OCI-LY1 (cell line): ENCODE measurements around the gene NIPAL3.

ENCODE experiments used
- H2AFZ ChIP-seq: fragments of 200-600 bp; sonication (generic), shearing (Covaris generic); 2 replicates; pipeline ENCODE4 v1.6.0; 2014; ENCODE audit warnings: antibody characterized with exemption, mild to moderate bottlenecking, low read length
- H3F3A ChIP-seq: fragments of 200-600 bp; sonication (generic), shearing (Covaris generic); 2 replicates; pipeline ENCODE4 v1.6.0; 2014; ENCODE audit warnings: mild to moderate bottlenecking, antibody characterized with exemption, low read length, moderate library complexity; ENCODE audit not compliant: insufficient read depth
- H3K27ac ChIP-seq: fragments of 200-600 bp; sonication (generic); 2 replicates; pipeline ENCODE4 v1.5.1; 2014; ENCODE audit warnings: low read length, mixed run types, mild to moderate bottlenecking, low read depth; ENCODE audit not compliant: poor library complexity, severe bottlenecking
- H3K27me3 ChIP-seq: fragments of 200-600 bp; sonication (generic); 2 replicates; pipeline ENCODE4 v1.6.0; 2014; ENCODE audit warnings: antibody characterized with exemption, mild to moderate bottlenecking, low read length, moderate library complexity; ENCODE audit not compliant: insufficient read depth
- H3K36me3 ChIP-seq: fragments of 200-600 bp; sonication (generic); 2 replicates; pipeline ENCODE4 v1.6.1; 2014; ENCODE audit warnings: mild to moderate bottlenecking, antibody characterized with exemption, low read length, moderate library complexity, mixed read lengths; ENCODE audit not compliant: insufficient read depth
- H3K4me1 ChIP-seq: fragments of 200-600 bp; sonication (generic); 2 replicates; pipeline ENCODE4 v1.5.1; 2014; ENCODE audit warnings: mild to moderate bottlenecking, low read length, moderate library complexity; ENCODE audit not compliant: insufficient read depth, severe bottlenecking
- H3K4me2 ChIP-seq: fragments of 200-600 bp; sonication (generic), shearing (Covaris generic); 2 replicates; pipeline ENCODE4 v1.6.1; 2014; ENCODE audit warnings: low read length
- H3K4me3 ChIP-seq: fragments of 200-600 bp; sonication (generic); 2 replicates; pipeline ENCODE4 v1.5.1; 2014; ENCODE audit warnings: low read length, low read depth, mild to moderate bottlenecking, mixed read lengths; ENCODE audit not compliant: poor library complexity, severe bottlenecking
- H3K79me2 ChIP-seq: fragments of 200-600 bp; shearing (Covaris generic); 2 replicates; pipeline ENCODE4 v1.6.1; 2016; ENCODE audit warnings: mixed run types, low read length, mixed read lengths; ENCODE audit not compliant: insufficient read depth
- H3K9ac ChIP-seq: fragments of 200-600 bp; sonication (generic), shearing (Covaris generic); 2 replicates; pipeline ENCODE4 v1.6.1; 2014; ENCODE audit warnings: mild to moderate bottlenecking, low read length, mixed read lengths
- H3K9me2 ChIP-seq: fragments of 200-600 bp; sonication (generic), shearing (Covaris generic); 2 replicates; pipeline ENCODE4 v1.6.1; 2014; ENCODE audit warnings: low read depth, mild to moderate bottlenecking, low read length, mixed read lengths
- H3K9me3 ChIP-seq: fragments of 200-600 bp; shearing (Covaris generic); 2 replicates; pipeline ENCODE4 v1.6.1; 2014; ENCODE audit warnings: low read length, mixed read lengths
- H4K20me1 ChIP-seq: fragments of 200-600 bp; sonication (generic), shearing (Covaris generic); 2 replicates; pipeline ENCODE4 v1.6.0; 2016; ENCODE audit warnings: mild to moderate bottlenecking, low read length; ENCODE audit not compliant: insufficient read depth
- EZH2 ChIP-seq: fragments of 200-600 bp; sonication (generic), shearing (Covaris generic); IDR thresholded peaks from 2 replicates; pipeline ENCODE4 v1.8.0; 2017; ENCODE audit warnings: borderline replicate concordance, mixed run types, mild to moderate bottlenecking, antibody characterized with exemption, low read length, moderate library complexity, mixed read lengths
- TF ChIP-seq, protein P1 (sequence below): fragments of 200-600 bp; sonication (generic), shearing (Covaris generic); IDR thresholded peaks from 2 replicates; pipeline ENCODE4 v1.5.1; 2017; ENCODE audit warnings: mild to moderate bottlenecking, antibody characterized with exemption, low read length, moderate library complexity, mixed read lengths

The NIPAL3 gene

DNA sequence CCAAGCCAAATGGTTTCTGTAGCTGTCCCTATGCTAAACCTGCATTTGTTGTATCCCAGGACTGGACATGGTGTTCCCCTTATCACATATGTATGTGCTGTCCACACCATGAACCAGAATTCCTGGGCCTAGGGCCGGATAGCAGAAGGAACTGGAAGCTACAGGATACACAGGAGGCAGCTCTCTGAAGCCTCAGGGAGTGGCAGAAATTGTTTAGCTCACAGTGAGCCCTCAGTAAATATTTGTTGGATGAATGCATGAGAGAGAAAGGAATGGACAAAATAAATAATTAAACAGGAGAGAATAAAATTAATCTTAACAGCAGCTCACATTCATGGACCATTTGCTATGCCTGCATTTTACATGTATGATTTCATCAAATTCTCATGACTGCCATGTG lies 2.1 kb downstream of the NIPAL3 start:
- peak overlapping the region; percentile 84 for H3K4me3 ChIP-seq
- H3K9ac ChIP-seq: peak overlapping the region; percentile 78; the same call in 1 of the 2 replicates
- H3K79me2 ChIP-seq: peaks cover 20% of the 10 kb centered on the region
- no peaks in the 10 kb centered on the region for H4K20me1 ChIP-seq
- no peak overlapping the region for H2AFZ ChIP-seq
- H3K4me2 ChIP-seq: peak overlapping the region; percentile 90
- peaks cover 42% of the 10 kb centered on the region for H3K36me3 ChIP-seq
- 0 out of 2 replicates have a peak, but pooled peaks cover 3% of the 10 kb centered on the region for H3F3A ChIP-seq
- peaks cover 41% of the 10 kb centered on the region for H3K4me1 ChIP-seq
- no peaks in the 10 kb centered on the region for H3K9me2 ChIP-seq
- no peak for TF ChIP-seq EZH2
- TF ChIP-seq, protein P1, sequence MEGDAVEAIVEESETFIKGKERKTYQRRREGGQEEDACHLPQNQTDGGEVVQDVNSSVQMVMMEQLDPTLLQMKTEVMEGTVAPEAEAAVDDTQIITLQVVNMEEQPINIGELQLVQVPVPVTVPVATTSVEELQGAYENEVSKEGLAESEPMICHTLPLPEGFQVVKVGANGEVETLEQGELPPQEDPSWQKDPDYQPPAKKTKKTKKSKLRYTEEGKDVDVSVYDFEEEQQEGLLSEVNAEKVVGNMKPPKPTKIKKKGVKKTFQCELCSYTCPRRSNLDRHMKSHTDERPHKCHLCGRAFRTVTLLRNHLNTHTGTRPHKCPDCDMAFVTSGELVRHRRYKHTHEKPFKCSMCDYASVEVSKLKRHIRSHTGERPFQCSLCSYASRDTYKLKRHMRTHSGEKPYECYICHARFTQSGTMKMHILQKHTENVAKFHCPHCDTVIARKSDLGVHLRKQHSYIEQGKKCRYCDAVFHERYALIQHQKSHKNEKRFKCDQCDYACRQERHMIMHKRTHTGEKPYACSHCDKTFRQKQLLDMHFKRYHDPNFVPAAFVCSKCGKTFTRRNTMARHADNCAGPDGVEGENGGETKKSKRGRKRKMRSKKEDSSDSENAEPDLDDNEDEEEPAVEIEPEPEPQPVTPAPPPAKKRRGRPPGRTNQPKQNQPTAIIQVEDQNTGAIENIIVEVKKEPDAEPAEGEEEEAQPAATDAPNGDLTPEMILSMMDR: no peak
- no peaks in the 10 kb centered on the region for H3K27me3 ChIP-seq
- H3K9me3 ChIP-seq: no peaks in the 10 kb centered on the region
- H3K27ac ChIP-seq: no peak overlapping the region

DNA sequence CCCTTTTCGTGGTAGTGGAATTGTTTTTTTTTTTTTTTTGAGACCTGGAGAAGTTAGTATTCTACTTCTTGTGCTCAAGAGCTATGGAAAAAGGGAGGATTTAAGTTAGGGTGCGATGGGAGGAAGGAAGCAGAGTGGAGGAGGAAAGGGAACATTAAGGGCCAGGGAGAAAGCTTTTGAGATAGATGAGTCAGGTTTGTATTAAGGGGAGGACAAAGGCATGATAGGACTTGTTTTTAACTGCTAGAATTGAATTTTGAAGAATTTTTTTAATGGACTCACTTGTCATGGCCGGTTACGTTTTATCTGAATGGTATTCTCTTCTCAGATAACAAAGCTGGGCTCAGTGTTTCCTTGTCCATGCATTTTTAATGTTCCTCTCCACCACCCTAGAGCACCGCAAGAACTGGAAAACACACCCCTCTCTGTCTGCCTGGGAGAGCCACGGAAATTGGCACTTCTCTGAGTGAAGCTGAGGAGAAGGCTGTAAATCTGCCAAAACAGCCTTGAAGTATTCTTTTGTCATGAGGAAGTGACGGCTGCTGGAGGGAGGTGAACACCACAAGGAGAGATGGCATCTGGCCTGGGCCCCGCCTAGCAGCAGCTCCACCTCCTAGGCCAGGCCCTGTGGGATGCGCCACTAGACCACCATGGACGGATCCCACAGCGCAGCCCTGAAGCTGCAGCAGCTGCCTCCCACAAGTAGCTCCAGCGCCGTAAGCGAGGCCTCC lies 3.5 kb downstream of the NIPAL3 start:
- no peak for TF ChIP-seq EZH2
- TF ChIP-seq, protein P1: no peak
- no peak overlapping the region for H3K4me3 ChIP-seq
- no peaks in the 10 kb centered on the region for H3K27me3 ChIP-seq
- H3K9ac ChIP-seq: no peak overlapping the region
- H4K20me1 ChIP-seq: no peaks in the 10 kb centered on the region
- no peaks in the 10 kb centered on the region for H3K9me3 ChIP-seq
- H2AFZ ChIP-seq: no peak overlapping the region
- peaks cover 20% of the 10 kb centered on the region for H3K79me2 ChIP-seq
- H3K36me3 ChIP-seq: peaks cover 46% of the 10 kb centered on the region
- H3K27ac ChIP-seq: no peak overlapping the region
- 0 out of 2 replicates have a peak, but pooled peaks cover 3% of the 10 kb centered on the region for H3F3A ChIP-seq
- no peaks in the 10 kb centered on the region for H3K9me2 ChIP-seq
- H3K4me1 ChIP-seq: peaks cover 31% of the 10 kb centered on the region
- no peak overlapping the region for H3K4me2 ChIP-seq

- no peak overlapping the region for H2AFZ ChIP-seq
Observed at GRCh38 chr1:24420547-24420946, 4.9 kb downstream of the NIPAL3 start.

More at GRCh38 chr1:24420547-24420946, 4.9 kb downstream of the NIPAL3 start:
- Histone ChIP-seq H3K27me3 (no peaks in the 10 kb centered on the region), H3K36me3 (peaks cover 48% of the 10 kb centered on the region), H3K9ac (no peak overlapping the region), H3K79me2 (peaks cover 20% of the 10 kb centered on the region), H3K9me2 (no peaks in the 10 kb centered on the region), H4K20me1 (no peaks in the 10 kb centered on the region), H3K4me2 (no peak overlapping the region), H3K9me3 (no peaks in the 10 kb centered on the region), H3F3A (no peaks in the 10 kb centered on the region), H3K4me1 (peaks cover 21% of the 10 kb centered on the region), H3K27ac (no peak overlapping the region), H3K4me3 (no peak overlapping the region)
- TF ChIP-seq, protein P1: no peak
- no peak for TF ChIP-seq EZH2
